Stomach (tissue), 4 donors: ENCODE measurements around the gene USP6NL.

Experiments
- CTCF ChIP-seq, 7 experiments: fragments of 450-650 bp in 4 of 7; fragments of 200-600 bp in 3 of 7; sonication (generic) in 3 of 7; IDR thresholded peaks; one replicate each; pipeline ENCODE4 v1.5.1; 2016 to 2019; ENCODE audit warnings: antibody characterized with exemption in 7 of 7, control low read depth in 2 of 7, mild to moderate bottlenecking in 1 of 7
- EP300 ChIP-seq: sonication (generic); formaldehyde crosslinking; IDR thresholded peaks from one replicate; pipeline ENCODE4 v1.6.1; 2017; ENCODE audit warnings: antibody characterized with exemption
- POLR2A ChIP-seq, 4 donors: fragments of 450-650 bp; IDR thresholded peaks; one replicate each; pipeline ENCODE4 v1.6.1; 2016; ENCODE audit warnings: antibody characterized with exemption in 4 of 4, control low read depth in 2 of 4, mild to moderate bottlenecking in 1 of 4, moderate library complexity in 1 of 4
- POLR2AphosphoS5 ChIP-seq, 3 donors: sonication (generic); formaldehyde crosslinking; IDR thresholded peaks; one replicate each; pipeline ENCODE4 v1.6.1; 2016; ENCODE audit warnings: antibody characterized with exemption in 3 of 3

- TF ChIP-seq CTCF (IDR thresholded peaks at IDR 0.05) (no peak), EP300 (no peak), POLR2A (IDR thresholded peaks at IDR 0.05) (no peak), POLR2AphosphoS5 (IDR thresholded peaks at IDR 0.05) (no peak)
These were observed 36.2 kb upstream of the USP6NL start for GRCh38 chr10:11647676-11648075.
